ENCODE measurements around the gene ITPRID2.

Gene ITPRID2

DNA sequence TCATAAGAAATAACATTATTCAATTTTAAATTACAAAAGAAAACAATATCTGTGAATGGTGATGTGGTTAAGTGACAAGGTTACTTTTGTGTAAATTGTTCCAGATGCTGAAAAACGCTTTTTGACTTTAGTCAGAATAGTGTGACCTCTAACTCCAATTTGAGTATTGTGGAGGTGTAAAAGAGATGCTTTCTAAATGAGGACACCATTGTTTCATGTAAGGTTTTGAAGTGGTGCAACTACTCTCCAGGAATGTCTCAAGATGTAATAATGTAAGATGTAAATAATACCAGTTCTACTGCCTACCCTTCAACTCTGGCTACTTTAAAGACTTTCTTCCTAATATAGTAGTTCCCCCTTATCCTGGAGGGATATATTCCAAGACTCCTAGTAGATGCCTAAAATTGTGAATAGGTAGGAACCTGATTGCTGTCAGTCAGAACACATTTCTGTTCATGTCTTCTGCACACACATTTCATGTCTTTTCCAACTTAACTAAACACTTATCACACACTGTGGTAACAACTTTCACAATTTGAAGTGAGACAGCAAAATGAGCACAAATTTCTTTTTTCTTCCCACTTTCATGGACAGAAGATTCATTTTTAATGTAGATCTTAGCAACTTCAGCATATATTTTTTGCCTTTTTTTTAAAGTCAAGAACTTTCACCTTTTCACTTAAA, 55.1 kb downstream of the ITPRID2 start:
- no peaks in the 10 kb centered on the region for H3K27me3 ChIP-seq
- no peaks in the 10 kb centered on the region for H3K36me3 ChIP-seq
- no peak overlapping the region for H3K27ac ChIP-seq
- TF ChIP-seq, protein P1, sequence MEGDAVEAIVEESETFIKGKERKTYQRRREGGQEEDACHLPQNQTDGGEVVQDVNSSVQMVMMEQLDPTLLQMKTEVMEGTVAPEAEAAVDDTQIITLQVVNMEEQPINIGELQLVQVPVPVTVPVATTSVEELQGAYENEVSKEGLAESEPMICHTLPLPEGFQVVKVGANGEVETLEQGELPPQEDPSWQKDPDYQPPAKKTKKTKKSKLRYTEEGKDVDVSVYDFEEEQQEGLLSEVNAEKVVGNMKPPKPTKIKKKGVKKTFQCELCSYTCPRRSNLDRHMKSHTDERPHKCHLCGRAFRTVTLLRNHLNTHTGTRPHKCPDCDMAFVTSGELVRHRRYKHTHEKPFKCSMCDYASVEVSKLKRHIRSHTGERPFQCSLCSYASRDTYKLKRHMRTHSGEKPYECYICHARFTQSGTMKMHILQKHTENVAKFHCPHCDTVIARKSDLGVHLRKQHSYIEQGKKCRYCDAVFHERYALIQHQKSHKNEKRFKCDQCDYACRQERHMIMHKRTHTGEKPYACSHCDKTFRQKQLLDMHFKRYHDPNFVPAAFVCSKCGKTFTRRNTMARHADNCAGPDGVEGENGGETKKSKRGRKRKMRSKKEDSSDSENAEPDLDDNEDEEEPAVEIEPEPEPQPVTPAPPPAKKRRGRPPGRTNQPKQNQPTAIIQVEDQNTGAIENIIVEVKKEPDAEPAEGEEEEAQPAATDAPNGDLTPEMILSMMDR (IDR thresholded peaks at IDR 0.05) = no peak
- peaks cover 0 to 4% (median 0%) of the 10 kb centered on the region in 4 donors for H3K4me1 ChIP-seq
- no peak overlapping the region for H3K4me3 ChIP-seq
- DNase-seq = no peak
- intact Hi-C loops (cut with DNase I; ENCODE audit: low total_unique reads) = no loop called here
- H3K9me3 ChIP-seq = no peaks in the 10 kb centered on the region

DNA sequence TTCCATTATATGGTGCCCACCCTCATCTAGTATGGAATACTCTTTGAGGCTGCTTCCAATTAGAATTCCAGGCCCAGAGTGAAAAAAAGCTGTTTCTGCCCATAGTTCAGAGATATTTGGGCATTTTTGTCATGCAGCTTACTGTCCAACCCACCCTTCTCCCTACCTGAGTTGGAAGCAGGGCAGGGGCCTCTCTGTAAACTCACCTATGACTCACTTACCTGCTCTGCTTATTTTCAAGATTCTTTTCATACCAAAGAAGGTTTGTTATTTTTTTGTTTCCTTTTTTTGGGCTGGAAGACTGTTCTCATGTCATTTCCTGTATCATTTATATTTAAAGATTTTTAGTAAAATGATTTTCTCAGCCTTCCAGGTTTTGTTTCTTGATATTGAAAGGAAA, 55.7 kb downstream of the ITPRID2 start:
- TF ChIP-seq, protein P1 (IDR thresholded peaks at IDR 0.05) = no peak
- no peak for DNase-seq
- no peaks in the 10 kb centered on the region for H3K36me3 ChIP-seq
- no peaks in the 10 kb centered on the region for H3K27me3 ChIP-seq
- no peak overlapping the region for H3K4me3 ChIP-seq
- no peaks in the 10 kb centered on the region for H3K9me3 ChIP-seq
- H3K4me1 ChIP-seq = peaks cover 0 to 4% (median 0%) of the 10 kb centered on the region in 4 donors
- intact Hi-C loops (cut with DNase I; ENCODE audit: low total_unique reads) = no loop called here
- no peak overlapping the region for H3K27ac ChIP-seq

DNA sequence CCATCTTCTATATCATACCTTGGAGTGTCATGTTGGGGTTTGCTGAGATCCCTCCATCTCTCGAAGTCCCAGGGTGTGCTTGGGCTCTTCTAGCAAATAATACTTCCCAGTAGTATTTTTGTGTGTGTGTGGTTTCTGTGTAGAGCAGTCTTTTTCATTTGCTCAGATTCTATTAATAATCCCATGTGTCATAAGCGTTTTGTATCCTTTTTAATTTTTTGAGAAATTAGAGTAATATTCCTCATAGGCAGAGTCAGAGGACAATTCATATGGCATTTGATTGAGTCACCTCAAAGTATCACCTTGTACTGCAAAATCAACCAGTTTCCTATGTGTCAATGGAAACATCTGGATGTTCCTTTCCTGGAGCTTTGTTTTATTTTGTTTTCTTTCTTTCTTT, 56.7 kb downstream of the ITPRID2 start:
- TF ChIP-seq, protein P1 (IDR thresholded peaks at IDR 0.05) = no peak
- Histone ChIP-seq H3K9me3 (no peaks in the 10 kb centered on the region), H3K4me1 (peaks cover 0 to 4% (median 0%) of the 10 kb centered on the region in 4 donors), H3K27me3 (no peaks in the 10 kb centered on the region), H3K27ac (no peak overlapping the region), H3K36me3 (no peaks in the 10 kb centered on the region), H3K4me3 (no peak overlapping the region)
- no peak for DNase-seq
- intact Hi-C loops (cut with DNase I; ENCODE audit: low total_unique reads) = no loop called here

DNA sequence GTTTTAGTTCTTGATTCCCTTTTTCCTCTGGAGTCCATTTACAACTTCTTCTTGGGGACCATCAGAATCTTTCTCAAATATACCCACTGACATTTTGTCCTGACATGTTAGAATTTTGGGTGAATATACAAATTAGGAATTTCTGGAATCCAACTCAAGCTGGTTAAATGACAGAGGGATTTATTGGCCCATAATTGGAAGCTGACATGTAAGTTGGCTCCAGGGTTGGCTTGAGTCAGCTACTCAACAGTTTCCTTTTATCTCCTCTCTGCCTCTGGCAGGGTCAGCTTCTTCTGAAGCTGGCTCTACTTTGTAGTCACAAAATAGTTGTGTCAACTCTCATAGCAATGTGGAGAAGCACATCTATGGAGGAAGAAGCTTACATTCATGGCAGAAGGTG, 57.5 kb downstream of the ITPRID2 start:
- Histone ChIP-seq H3K4me1 (peaks cover 0 to 4% (median 0%) of the 10 kb centered on the region in 4 donors), H3K27ac (no peak overlapping the region), H3K36me3 (no peaks in the 10 kb centered on the region), H3K4me3 (no peak overlapping the region), H3K9me3 (no peaks in the 10 kb centered on the region), H3K27me3 (no peaks in the 10 kb centered on the region)
- TF ChIP-seq, protein P1 (IDR thresholded peaks at IDR 0.05) = no peak
- intact Hi-C loops (cut with DNase I; ENCODE audit: low total_unique reads) = no loop called here
- DNase-seq = no peak

DNA sequence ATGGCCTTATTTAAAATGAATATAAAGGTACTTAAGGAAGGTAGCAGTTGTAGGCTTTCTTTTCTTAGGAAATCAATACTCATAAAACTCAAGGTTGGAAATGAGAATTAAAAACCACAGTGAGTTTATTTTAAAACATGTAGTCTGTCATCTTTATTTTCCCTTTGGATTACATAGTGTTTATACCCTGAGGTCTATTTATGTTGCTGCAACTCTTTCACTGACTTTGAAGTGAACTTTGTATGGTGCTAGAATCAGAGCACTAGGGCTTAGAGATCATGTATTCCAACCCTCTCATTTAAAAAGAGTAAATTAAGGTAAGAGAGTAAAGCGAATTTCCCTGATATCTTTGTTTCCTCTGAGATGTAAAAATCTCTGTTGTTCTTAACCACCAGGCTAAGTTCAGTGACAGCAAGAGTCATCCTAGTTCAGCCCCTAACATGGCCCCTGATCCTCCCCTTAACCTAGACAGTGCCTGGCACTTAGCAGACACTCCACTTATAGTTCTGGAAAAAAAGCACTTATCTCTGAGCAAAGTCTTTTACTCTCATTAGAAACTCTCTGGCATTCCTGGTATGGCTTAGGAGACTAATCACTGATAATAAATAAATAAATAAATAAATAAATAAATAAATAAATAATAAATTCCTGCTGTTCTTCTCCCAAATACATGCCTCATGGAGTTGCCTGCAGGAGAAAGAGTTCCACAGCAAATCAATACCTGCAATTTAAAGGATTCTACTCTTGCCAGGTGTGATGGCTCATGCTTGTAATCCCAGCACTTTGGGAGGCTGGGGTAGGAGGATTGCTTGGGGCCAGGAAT, 61.1 kb downstream of the ITPRID2 start:
- intact Hi-C loops (cut with DNase I; ENCODE audit: low total_unique reads) = loop anchor here (5.0 kb wide), 1 partner anchor 210 kb away; no protein-coding TSS in a partner anchor
- Histone ChIP-seq H3K27me3 (no peaks in the 10 kb centered on the region), H3K4me3 (no peak overlapping the region), H3K36me3 (no peaks in the 10 kb centered on the region), H3K4me1 (peaks cover 0 to 11% (median 0%) of the 10 kb centered on the region in 4 donors), H3K27ac (no peak overlapping the region), H3K9me3 (no peaks in the 10 kb centered on the region)
- TF ChIP-seq, protein P1 (IDR thresholded peaks at IDR 0.05) = no peak
- no peak for DNase-seq
